Stimulated activated CD8-positive, alpha-beta memory T cell treated with anti-CD3 and anti-CD28 coated beads, Interleukin-12 subunit alpha, Interleukin-12 subunit beta, amount 100 ng/mL, for 4 hours (primary cell): ENCODE data around the gene ITGA1.

Experiments
- DNase-seq: peaks from one replicate; pipeline ENCODE4 v3.0.0-alpha.2; 2020; ENCODE audit warnings: low read depth

The ITGA1 gene

DNA sequence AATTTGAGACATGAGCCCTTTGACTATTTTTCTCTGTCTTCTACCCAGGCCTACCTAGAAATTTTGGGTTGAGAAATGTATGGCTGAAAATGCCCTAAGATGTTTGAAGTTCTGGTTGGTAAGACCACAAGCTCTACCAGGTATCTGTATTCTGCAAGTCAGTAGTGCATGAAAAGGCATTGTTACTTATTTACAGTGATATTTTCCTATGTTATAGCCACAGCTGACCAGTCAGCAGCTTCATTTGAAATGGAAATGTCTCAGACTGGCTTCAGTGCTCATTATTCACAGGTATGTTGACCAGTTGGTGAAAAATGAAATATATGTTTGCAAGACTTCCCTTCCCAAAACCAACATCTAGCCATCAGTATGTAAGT lies 109.5 kb downstream of the ITGA1 start:
- no peak for DNase-seq

GRCh38 chr5:52898961-52899680 lies 111.4 kb downstream of the ITGA1 start:
- no peak for DNase-seq

- DNase-seq = no peak
Measured at GRCh38 chr5:52903142-52903541, 115.4 kb downstream of the ITGA1 start.

GRCh38 chr5:52906343-52906742 lies 118.6 kb downstream of the ITGA1 start:
- DNase-seq = no peak

DNA sequence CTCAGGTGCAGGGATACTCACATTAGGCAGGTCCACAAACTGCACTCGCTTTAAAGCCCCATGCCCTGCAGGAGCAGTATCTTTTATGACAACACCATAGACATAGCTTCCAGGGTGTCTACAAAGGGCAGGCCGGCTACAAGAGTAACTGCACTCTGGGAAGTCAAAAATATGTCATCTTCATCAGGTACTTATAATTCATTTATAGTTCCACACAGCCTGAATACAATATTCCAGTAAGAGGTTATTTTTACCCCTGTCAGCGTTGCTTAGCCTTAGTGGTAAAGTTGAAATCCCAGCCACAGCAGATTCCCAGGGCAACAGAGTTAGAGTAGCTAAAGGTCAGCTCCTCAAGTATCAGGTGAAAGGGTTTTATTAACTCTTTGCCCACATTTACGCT lies 119.1 kb downstream of the ITGA1 start:
- DNase-seq = no peak

DNA sequence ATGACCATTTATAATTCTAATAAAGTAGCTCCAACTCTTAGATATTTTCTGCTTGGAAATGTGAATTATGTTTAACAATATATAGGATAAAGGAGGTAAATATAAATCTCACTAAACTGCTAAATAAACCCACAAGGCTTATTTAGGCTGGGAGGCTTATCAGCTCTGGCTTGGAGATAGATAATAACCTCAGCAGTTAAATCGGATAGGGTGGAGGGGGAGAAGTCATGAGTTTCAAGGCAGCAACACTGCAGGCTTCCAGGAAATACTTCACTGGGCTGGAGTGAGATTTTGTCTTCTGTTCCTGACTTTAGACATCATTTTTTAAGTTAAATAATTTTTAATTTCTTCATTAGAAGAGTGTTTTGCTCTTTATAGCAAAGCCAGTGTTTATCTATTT lies 121.5 kb downstream of the ITGA1 start:
- no peak for DNase-seq

GRCh38 chr5:52910071-52910470 lies 122.4 kb downstream of the ITGA1 start:
- DNase-seq = no peak

GRCh38 chr5:52915176-52915875 lies 127.6 kb downstream of the ITGA1 start:
- no peak for DNase-seq

- no peak for DNase-seq
Measured at GRCh38 chr5:52920929-52921328, 133.2 kb downstream of the ITGA1 start.

DNA sequence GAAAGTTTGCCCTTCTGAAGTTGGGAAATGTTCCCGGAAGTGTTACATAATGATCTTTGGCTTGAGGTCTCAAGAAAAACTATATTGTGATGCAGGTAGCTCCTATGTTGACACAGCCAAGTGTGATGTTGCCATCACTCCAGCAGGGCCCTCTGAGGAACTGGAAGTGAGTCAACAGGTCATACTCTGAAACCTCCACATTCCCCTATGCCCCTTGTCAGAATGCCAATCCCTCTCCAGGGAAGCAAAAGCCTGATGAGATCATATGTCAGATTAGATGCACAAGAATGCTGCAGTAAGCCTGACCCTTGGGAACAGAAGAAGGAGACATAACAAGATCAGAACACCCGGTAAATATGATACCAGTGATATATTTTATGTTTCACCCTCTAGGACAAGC lies 134.7 kb downstream of the ITGA1 start:
- no peak for DNase-seq

DNA sequence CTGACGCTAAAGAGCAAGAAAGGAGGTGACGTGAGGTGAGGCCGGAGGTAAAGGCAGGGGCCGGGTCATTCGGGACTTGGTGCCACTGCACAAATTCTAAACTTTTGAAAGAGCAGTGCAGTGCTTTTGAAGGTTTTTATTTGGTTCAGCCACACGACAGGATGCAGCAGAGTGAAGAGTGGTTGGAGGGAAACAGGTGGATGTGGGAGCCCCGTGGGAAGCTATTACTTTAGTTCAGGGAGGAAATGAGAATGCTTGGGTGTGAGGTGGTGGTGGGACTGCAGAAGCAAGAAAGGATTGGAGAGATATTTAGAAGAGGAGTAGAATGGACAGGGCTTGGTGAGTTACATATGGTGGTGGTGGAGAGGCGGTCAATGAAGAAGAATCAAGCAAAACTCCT lies 136.7 kb downstream of the ITGA1 start:
- DNase-seq = no peak

DNA sequence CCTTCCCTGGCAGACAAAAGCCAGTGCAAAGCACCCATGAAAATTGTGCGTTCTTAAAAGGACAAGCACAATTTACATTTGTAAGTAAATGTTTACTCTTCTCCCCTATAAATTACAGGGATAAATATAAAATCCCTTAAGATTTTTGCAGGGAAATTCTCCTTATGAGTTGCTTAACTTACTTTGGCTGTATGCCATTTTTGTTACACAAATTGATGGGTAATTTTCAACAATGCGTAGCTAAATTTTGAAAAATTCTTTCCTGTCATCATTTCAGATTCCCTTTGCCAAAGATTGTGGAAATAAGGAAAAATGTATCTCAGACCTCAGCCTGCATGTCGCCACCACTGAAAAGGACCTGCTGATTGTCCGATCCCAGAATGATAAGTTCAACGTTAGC lies 137.3 kb downstream of the ITGA1 start:
- DNase-seq = no peak

- DNase-seq = no peak
Measured at GRCh38 chr5:52928689-52929088, 141.0 kb downstream of the ITGA1 start.

GRCh38 chr5:52938226-52938625 lies 150.5 kb downstream of the ITGA1 start:
- DNase-seq = no peak

DNA sequence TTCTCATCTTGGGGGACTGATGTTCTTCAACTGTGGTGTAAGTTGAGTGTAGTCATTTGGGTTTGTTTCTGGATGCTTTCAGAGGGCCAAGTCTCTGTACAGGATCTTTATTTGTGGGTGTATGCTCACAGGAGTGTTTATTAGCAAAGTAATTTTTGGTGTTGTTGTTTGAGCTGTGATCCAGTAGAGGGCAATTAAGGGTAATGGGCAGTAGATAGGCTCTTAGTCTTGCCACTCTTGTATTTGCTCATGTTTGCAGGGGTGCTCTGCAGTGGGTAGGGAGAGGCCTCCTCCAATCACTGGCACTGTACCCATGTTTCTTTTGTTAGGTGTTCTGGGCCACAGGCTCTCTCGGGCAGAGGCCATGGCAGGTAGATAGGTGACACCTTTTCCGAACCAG lies 155.6 kb downstream of the ITGA1 start:
- DNase-seq = no peak

DNA sequence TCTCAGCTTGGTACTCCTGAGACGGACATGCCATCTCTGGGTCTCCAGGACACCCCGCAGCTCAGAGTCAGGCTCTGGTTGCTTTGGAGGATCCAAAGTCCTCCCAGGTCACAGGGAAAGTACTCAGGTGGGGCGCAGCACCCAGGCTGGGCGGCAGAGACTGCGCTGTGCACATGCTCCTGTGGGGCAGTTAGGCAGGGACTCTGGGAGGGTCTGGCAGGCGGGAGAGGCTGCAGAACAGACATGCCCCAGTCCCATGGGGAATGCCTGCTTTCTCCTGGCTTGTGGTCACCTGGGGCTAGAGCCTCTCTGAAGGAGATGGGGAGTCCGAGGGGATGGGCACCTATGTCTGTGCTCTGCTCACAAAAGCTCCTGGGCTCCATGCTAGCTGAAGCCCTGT lies 156.1 kb downstream of the ITGA1 start:
- no peak for DNase-seq

DNA sequence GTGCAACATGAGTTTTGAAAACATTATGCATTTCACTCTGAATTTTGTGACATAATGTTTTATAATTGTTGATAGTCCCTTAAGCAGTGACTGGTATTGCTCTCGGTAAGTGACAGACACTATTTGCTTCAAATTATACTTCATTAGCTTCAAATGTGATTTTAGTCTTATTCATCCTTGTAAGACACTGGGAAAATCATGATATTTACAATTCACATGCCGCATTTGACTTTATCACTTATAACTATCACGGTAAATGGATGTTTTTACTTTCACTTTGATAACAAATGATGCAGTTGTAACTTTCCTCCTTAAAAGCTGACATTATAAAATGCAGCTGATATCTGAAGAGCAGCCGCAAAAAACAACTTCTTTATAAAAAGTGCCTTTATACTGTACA lies 157.3 kb downstream of the ITGA1 start:
- no peak for DNase-seq

DNA sequence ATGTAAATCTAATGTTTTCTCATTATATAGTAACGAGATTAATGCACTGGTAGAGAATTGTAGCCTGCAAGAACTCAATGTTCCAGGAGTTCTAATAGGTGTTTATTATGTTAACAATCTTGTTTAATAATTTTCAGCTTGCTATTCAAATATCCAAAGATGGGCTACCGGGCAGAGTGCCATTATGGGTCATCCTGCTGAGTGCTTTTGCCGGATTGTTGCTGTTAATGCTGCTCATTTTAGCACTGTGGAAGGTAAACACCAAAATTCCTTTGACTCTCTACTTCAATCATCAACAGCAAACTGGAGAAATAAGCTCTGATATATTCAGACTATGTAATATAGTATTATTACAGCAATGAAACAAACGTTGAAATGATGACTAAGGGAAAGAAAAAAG lies 159.5 kb downstream of the ITGA1 start:
- DNase-seq = no peak

GRCh38 chr5:52947851-52948250 lies 160.1 kb downstream of the ITGA1 start:
- DNase-seq = no peak

DNA sequence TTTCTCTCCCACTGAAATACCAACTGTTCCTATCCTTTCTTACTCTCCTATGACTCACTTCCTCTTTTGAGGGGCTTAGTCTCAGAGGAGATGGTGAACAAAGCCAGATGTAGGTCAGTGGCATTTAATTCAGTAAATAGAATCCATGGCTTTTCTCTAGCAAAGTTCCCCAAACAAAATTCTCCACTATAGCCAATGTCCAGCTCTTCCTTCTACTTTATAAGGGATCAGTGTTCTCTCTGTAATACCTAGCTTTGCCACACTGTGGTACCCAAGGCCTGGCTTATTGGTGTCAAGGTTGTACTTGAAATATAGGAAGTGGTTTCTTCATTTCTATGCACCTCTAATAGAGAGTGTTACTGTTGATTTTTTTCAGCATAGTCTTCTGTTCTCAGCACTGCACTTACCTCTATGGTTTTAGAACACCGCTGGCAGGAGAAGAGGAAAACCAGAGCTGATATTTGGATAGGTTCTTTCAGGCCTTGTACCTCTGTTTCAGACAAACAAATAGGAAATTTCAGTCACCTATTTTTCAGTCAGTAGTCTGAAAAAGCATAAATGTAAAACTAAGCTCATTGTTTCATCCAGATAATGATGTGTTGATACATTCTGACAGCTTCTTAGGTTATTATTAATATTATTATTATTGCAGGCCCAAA lies 160.8 kb downstream of the ITGA1 start:
- DNase-seq = no peak

DNA sequence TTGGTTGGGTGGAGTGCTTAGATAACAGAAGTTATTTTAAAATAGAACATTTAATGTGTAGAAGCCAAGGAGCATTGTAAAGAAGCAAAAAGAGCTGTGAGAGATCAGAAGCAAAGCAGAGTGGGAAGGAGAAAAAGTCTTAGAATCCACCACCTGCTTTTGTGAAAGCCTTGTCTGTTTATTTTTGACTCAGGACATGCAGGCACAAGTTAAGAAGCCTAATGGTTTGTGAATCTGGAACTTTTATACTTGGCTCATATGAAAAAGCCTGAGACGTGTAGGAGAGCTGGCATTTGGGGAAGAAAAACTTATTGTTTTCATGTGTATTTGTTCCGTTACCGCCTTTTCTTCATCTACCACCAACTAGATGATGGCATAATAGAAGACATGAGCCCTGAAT lies 163.0 kb downstream of the ITGA1 start:
- no peak for DNase-seq

DNA sequence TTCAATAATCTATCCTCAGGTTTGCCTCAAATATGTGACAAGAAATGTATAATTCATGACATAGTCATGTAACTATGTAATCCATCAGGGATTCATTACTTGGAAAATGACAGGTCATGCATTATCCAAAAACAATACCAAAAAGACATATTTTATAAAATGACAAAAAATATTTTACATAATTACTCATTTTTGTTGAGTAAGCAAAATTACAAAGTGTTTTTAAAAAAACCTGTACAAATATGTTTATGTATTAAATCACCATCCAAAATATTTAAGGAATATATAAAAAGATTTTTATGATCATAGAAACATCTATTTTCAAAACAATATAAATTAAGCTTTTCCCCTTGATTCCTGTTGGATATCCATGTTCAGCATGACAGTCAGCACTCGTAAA lies 164.8 kb downstream of the ITGA1 start:
- DNase-seq = no peak

- no peak for DNase-seq
Measured at GRCh38 chr5:52956014-52956413, 168.3 kb downstream of the ITGA1 start.
